ENCODE data around the gene TMPRSS4. TPM values are rescaled to one million over a fixed set of nuclear protein-coding genes. Genes with fewer than 3 reads are reported as not detected.
A peak's percentile ranks its signal among the peaks of the same experiment; 100 is the strongest.

TMPRSS4 gene
- total and polyA plus RNA-seq, 4 donors = 4.8 to 10.1 (median 8.7) TPM

- Histone ChIP-seq H3K27ac (ENCODE audit: low read depth in 1 of 2, low read length in 1 of 2) (no peak overlapping the region), H3K4me3 (no peak overlapping the region), H3K9ac (ENCODE audit: insufficient read depth in 1 of 2, low read length in 2 of 2) (no peak overlapping the region), H3K27me3 (ENCODE audit: control insufficient read depth in 3 of 3, insufficient read depth in 3 of 3, low read length in 2 of 3) (no peaks in the 10 kb centered on the region), H3K36me3 (ENCODE audit: control insufficient read depth in 4 of 4, insufficient read depth in 4 of 4, low read length in 4 of 4) (no peaks in the 10 kb centered on the region), H3K4me1 (ENCODE audit: control insufficient read depth in 5 of 5, insufficient read depth in 5 of 5, low read length in 5 of 5) (no peaks in the 10 kb centered on the region), H3K9me3 (ENCODE audit: control insufficient read depth in 4 of 4, insufficient read depth in 3 of 4, low read length in 3 of 4) (no peaks in the 10 kb centered on the region)
- no peak for TF ChIP-seq CTCF (IDR thresholded peaks at IDR 0.05; ENCODE audit: control extremely low read depth, extremely low read depth)
- DNase-seq (no peak), ATAC-seq (ENCODE audit: insufficient read depth, low FRiP score) (no peak)
- 76 to 89% methylated on average over 5 of the region's 5 CpGs for WGBS, 2 donors
Observed at GRCh38 chr11:118108513-118108912, 31.6 kb downstream of the TMPRSS4 start.

DNA sequence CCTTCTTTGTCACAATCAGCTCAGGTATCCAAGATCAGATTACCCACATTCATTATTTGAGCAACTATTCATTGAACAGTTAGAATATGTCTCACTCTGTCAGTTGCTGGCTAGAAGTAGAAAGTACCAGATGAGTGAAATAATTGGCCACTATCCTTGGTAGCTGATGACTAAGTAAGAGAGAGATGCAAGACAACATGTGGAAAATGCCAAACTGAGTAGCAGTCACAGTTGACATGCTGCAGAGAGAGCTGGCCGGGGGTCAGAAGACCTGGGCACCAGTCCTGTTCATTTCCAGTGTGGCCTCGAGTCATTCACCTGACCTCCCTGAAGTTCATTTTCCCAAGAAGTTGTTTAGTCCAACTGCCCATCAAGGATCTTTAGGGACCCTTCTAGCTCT lies 32.4 kb downstream of the TMPRSS4 start:
- TF ChIP-seq CTCF (IDR thresholded peaks at IDR 0.05; ENCODE audit: control extremely low read depth, extremely low read depth) = no peak
- peak overlapping the region in 1 of 2 donors; percentile 58 for H3K27ac ChIP-seq (ENCODE audit: low read depth in 1 of 2, low read length in 1 of 2)
- H3K9me3 ChIP-seq (ENCODE audit: control insufficient read depth in 4 of 4, insufficient read depth in 3 of 4, low read length in 3 of 4) = no peaks in the 10 kb centered on the region
- DNase-seq = no peak
- no peaks in the 10 kb centered on the region for H3K36me3 ChIP-seq (ENCODE audit: control insufficient read depth in 4 of 4, insufficient read depth in 4 of 4, low read length in 4 of 4)
- H3K27me3 ChIP-seq (ENCODE audit: control insufficient read depth in 3 of 3, insufficient read depth in 3 of 3, low read length in 2 of 3) = no peaks in the 10 kb centered on the region
- 65 to 83% methylated on average over 2 of the region's 2 CpGs for WGBS, 2 donors
- H3K9ac ChIP-seq (ENCODE audit: insufficient read depth in 1 of 2, low read length in 2 of 2) = no peak overlapping the region
- H3K4me3 ChIP-seq = no peak overlapping the region
- no peaks in the 10 kb centered on the region for H3K4me1 ChIP-seq (ENCODE audit: control insufficient read depth in 5 of 5, insufficient read depth in 5 of 5, low read length in 5 of 5)
- ATAC-seq (ENCODE audit: insufficient read depth, low FRiP score) = no peak

- no peak overlapping the region for H3K9ac ChIP-seq (ENCODE audit: insufficient read depth in 1 of 2, low read length in 2 of 2)
- WGBS, 2 donors = 66 to 76% methylated on average over 8 of the region's 8 CpGs
- H3K9me3 ChIP-seq (ENCODE audit: control insufficient read depth in 4 of 4, insufficient read depth in 3 of 4, low read length in 3 of 4) = no peaks in the 10 kb centered on the region
- no peak overlapping the region for H3K27ac ChIP-seq (ENCODE audit: low read depth in 1 of 2, low read length in 1 of 2)
- H3K27me3 ChIP-seq (ENCODE audit: control insufficient read depth in 3 of 3, insufficient read depth in 3 of 3, low read length in 2 of 3) = no peaks in the 10 kb centered on the region
- ATAC-seq (ENCODE audit: insufficient read depth, low FRiP score) (peak; percentile 15), DNase-seq (no peak)
- no peak overlapping the region for H3K4me3 ChIP-seq
- H3K4me1 ChIP-seq (ENCODE audit: control insufficient read depth in 5 of 5, insufficient read depth in 5 of 5, low read length in 5 of 5) = no peaks in the 10 kb centered on the region
- H3K36me3 ChIP-seq (ENCODE audit: control insufficient read depth in 4 of 4, insufficient read depth in 4 of 4, low read length in 4 of 4) = no peaks in the 10 kb centered on the region
- no peak for TF ChIP-seq CTCF (IDR thresholded peaks at IDR 0.05; ENCODE audit: control extremely low read depth, extremely low read depth)
Observed at GRCh38 chr11:118111019-118111743, 34.3 kb downstream of the TMPRSS4 start.

DNA sequence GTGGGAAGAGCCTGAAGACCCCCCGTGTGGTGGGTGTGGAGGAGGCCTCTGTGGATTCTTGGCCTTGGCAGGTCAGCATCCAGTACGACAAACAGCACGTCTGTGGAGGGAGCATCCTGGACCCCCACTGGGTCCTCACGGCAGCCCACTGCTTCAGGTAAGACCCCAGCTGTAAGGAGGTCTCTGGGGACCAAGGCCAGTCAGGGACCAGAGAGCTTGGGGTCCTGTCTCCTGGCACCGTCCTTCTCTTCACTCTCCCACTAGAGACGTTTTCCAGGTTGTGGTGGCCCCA lies 34.8 kb downstream of the TMPRSS4 start:
- H3K27me3 ChIP-seq (ENCODE audit: control insufficient read depth in 3 of 3, insufficient read depth in 3 of 3, low read length in 2 of 3) = no peaks in the 10 kb centered on the region
- no peak overlapping the region for H3K9ac ChIP-seq (ENCODE audit: insufficient read depth in 1 of 2, low read length in 2 of 2)
- H3K4me3 ChIP-seq = no peak overlapping the region
- no peaks in the 10 kb centered on the region for H3K9me3 ChIP-seq (ENCODE audit: control insufficient read depth in 4 of 4, insufficient read depth in 3 of 4, low read length in 3 of 4)
- H3K27ac ChIP-seq (ENCODE audit: low read depth in 1 of 2, low read length in 1 of 2) = no peak overlapping the region
- H3K4me1 ChIP-seq (ENCODE audit: control insufficient read depth in 5 of 5, insufficient read depth in 5 of 5, low read length in 5 of 5) = no peaks in the 10 kb centered on the region
- no peaks in the 10 kb centered on the region for H3K36me3 ChIP-seq (ENCODE audit: control insufficient read depth in 4 of 4, insufficient read depth in 4 of 4, low read length in 4 of 4)
- ATAC-seq (ENCODE audit: insufficient read depth, low FRiP score) (no peak), DNase-seq (no peak)
- 84 to 96% methylated on average over 6 of the region's 6 CpGs for WGBS, 2 donors
- TF ChIP-seq CTCF (IDR thresholded peaks at IDR 0.05; ENCODE audit: control extremely low read depth, extremely low read depth) = no peak
